K562 (cell line): ENCODE data around the gene NR2C2AP. TPM values are rescaled to one million over a fixed set of nuclear protein-coding genes. Genes with fewer than 3 reads are reported as not detected.
A peak's percentile ranks its signal among the peaks of the same experiment; 100 is the strongest.

Experiments used
- CTBP1 ChIP-seq: fragments of 450-650 bp; IDR thresholded peaks from 2 replicates; pipeline ENCODE4 v1.6.1; 2016; ENCODE audit warnings: borderline replicate concordance
- E4F1 ChIP-seq: fragments of 250-450 bp; sonication (Bioruptor Pico); IDR thresholded peaks from 2 replicates; pipeline ENCODE4 v1.5.0; 2021; ENCODE audit warnings: mild to moderate bottlenecking, borderline replicate concordance
- ELF4 ChIP-seq: fragments of 450-650 bp; formaldehyde crosslinking; IDR thresholded peaks from 2 replicates; pipeline ENCODE4 v1.4.0; 2022; ENCODE audit warnings: missing genetic modification characterization
- GATA2 ChIP-seq: sonication (generic); formaldehyde crosslinking; IDR thresholded peaks from 2 replicates; pipeline ENCODE4 v1.4.0; 2020; ENCODE audit warnings: mild to moderate bottlenecking, missing genetic modification reagents
- KHSRP ChIP-seq: fragments of 450-650 bp; IDR thresholded peaks from 2 replicates; pipeline ENCODE4 v1.6.1; 2017
- MAFG ChIP-seq: fragments of 450-650 bp; conservative IDR thresholded peaks from 2 replicates; pipeline ENCODE4 v1.6.1; 2016; ENCODE audit warnings: missing genetic modification characterization, missing compliant biosample characterization
- MCM7 ChIP-seq, 2 experiments: fragments of 450-650 bp; IDR thresholded peaks; 2 replicates each; pipeline ENCODE4 v1.6.1; 2016 to 2018
- MECOM ChIP-seq: fragments of 250-450 bp; sonication (Bioruptor Pico); IDR thresholded peaks from 2 replicates; pipeline ENCODE4 v1.8.0; 2022; ENCODE audit warnings: inconsistent platforms
- MED1 ChIP-seq: sonication (generic); formaldehyde crosslinking; IDR thresholded peaks from 2 replicates; pipeline ENCODE4 v1.8.1; 2023; ENCODE audit warnings: missing genetic modification reagents, borderline replicate concordance
- NCOA4 ChIP-seq: fragments of 450-650 bp; IDR thresholded peaks from 2 replicates; pipeline ENCODE4 v1.6.1; 2018; ENCODE audit warnings: mild to moderate bottlenecking; ENCODE audit not compliant: partially characterized antibody
- NR2C2 ChIP-seq, 2 experiments: fragments of 200-800 bp in 1 of 2; sonication (Bioruptor generic) in 1 of 2; sonication (generic) in 1 of 2; formaldehyde crosslinking in 1 of 2; IDR thresholded peaks; 2 replicates each; pipeline versions ENCODE4 v1.6.1 to v1.8.0; 2016 to 2022; ENCODE audit warnings: mild to moderate bottlenecking in 1 of 2, missing compliant biosample characterization in 1 of 2, missing genetic modification characterization in 1 of 2, missing genetic modification reagents in 1 of 2
- NRF1 ChIP-seq, 2 experiments: fragments of 450-650 bp; IDR thresholded peaks in 1 of 2; conservative IDR thresholded peaks in 1 of 2; 2 replicates each; pipeline ENCODE4 v1.6.1; 2014; ENCODE audit warnings: mild to moderate bottlenecking in 2 of 2
- PPARD ChIP-seq: fragments of 250-450 bp; sonication (Bioruptor Pico); IDR thresholded peaks from 2 replicates; pipeline ENCODE4 v1.8.0; 2022; ENCODE audit warnings: inconsistent platforms, mild to moderate bottlenecking, moderate library complexity
- SMAD3 ChIP-seq: fragments of 450-650 bp; formaldehyde crosslinking; conservative IDR thresholded peaks from 2 replicates; pipeline ENCODE4 v1.4.0; 2020; ENCODE audit warnings: mild to moderate bottlenecking
- SMARCC2 ChIP-seq: fragments of 450-650 bp; IDR thresholded peaks from 2 replicates; pipeline ENCODE4 v1.6.1; 2017; ENCODE audit warnings: antibody characterized with exemption, moderate library complexity, mild to moderate bottlenecking, low read depth
- SP2 ChIP-seq: IDR thresholded peaks from 2 replicates; pipeline ENCODE4 v1.6.1; 2011; ENCODE audit warnings: mild to moderate bottlenecking, low read depth, low read length, moderate library complexity; ENCODE audit not compliant: poor library complexity, severe bottlenecking; ENCODE audit errors: extremely low read depth
- TARDBP ChIP-seq: fragments of 450-650 bp; IDR thresholded peaks from 2 replicates; pipeline ENCODE4 v1.6.1; 2016
- TBP ChIP-seq: optimal IDR thresholded peaks from 2 replicates; pipeline ENCODE3; 2011; ENCODE audit warnings: low read depth, low read length, improper control_type of control experiment
- ZBTB12 ChIP-seq: fragments of 250-450 bp; sonication (Bioruptor Pico); IDR thresholded peaks from 2 replicates; pipeline ENCODE4 v1.4.0; 2020
- ZBTB17 ChIP-seq: fragments of 450-650 bp; formaldehyde crosslinking; IDR thresholded peaks from 2 replicates; pipeline ENCODE4 v1.4.0; 2020; ENCODE audit warnings: mild to moderate bottlenecking
- ZEB2 ChIP-seq: fragments of 450-650 bp; IDR thresholded peaks from 2 replicates; pipeline ENCODE4 v1.6.1; 2016
- ZNF347 ChIP-seq: fragments of 450-650 bp; formaldehyde crosslinking; IDR thresholded peaks from 2 replicates; pipeline ENCODE4 v1.4.0; 2020; ENCODE audit warnings: low read depth, mild to moderate bottlenecking, moderate library complexity
- polyA plus RNA-seq, 8 experiments: library from polyadenylated mRNA; depleted of rRNA in 4 of 8; stranded (reverse) in 5 of 8; unstranded in 3 of 8; fragments of >200 nt; fragmentation: Nextera tagmentation in 2 of 8; fragmentation: Illumina TruSeq in 1 of 8; extraction: Ambion mirVana in 2 of 8; extraction: Trizol in 1 of 8; gene quantifications; 2 replicates each; pipeline versions ENCODE4 v1.2.1 to v1.2.3, GENCODE V29; 2011 to 2014; ENCODE audit warnings: inconsistent platforms in 1 of 8, missing spikeins in 1 of 8
- total RNA-seq, 7 experiments: library from RNA; depleted of rRNA in 6 of 7; stranded (reverse); fragments of >200 nt in 6 of 7; fragmentation: Illumina TruSeq in 2 of 7; extraction: Trizol in 2 of 7; gene quantifications; 2 replicates each; pipeline versions ENCODE4 v1.2.1 to v1.2.3, GENCODE V29; 2011 to 2021; ENCODE audit warnings: low replicate concordance in 1 of 7
- TF ChIP-seq, protein P1 (sequence below): sonication (generic); formaldehyde crosslinking; IDR thresholded peaks from 2 replicates; pipeline ENCODE4 v1.8.0; 2022; ENCODE audit warnings: missing genetic modification reagents, mild to moderate bottlenecking, moderate library complexity, borderline replicate concordance

Gene NR2C2AP
- total and polyA plus RNA-seq, 9 of the 15 experiments (the other 6 are each of a cell fraction or from before 2014, with no cell fraction given): 23.7 to 77.4 (median 32.4) TPM

GRCh38 chr19:19192078-19192882, 10.9 kb downstream of the NR2C2AP start, which contains the start of the genes BORCS8 and RFXANK (continued):
- TF ChIP-seq SP2 (no peak), ZNF347 (CRISPR knock-in tag) (no peak), PPARD (CRISPR knock-in tag) (no peak), ZBTB12 (CRISPR knock-in tag) (no peak), MECOM (CRISPR knock-in tag) (no peak), TBP (peak; percentile 75), GATA2 (CRISPR knock-in tag) (no peak), SMAD3 (CRISPR knock-in tag) (no peak), ELF4 (CRISPR knock-in tag) (no peak), MCM7 (IDR thresholded peaks at IDR 0.05) (no peak), ZEB2 (peak; percentile 99), E4F1 (CRISPR knock-in tag) (no peak), MAFG (no peak), SMARCC2 (no peak; the same call in 1 of the 2 replicates), NRF1 (conservative IDR thresholded peaks at IDR 0.05 in 1 of 2, IDR thresholded peaks at IDR 0.05 in 1 of 2) (peak; percentile 99), MED1 (CRISPR knock-in tag) (no peak), TARDBP (peak; percentile 64; the same call in 1 of the 2 replicates), NCOA4 (no peak), CTBP1 (peak; percentile 88), KHSRP (no peak), NR2C2 (CRISPR knock-in tag; IDR thresholded peaks at IDR 0.05) (peak; percentile 84), NR2C2 (tag; IDR thresholded peaks at IDR 0.05) (peak; percentile 90), ZBTB17 (no peak)
- TF ChIP-seq, protein P1, sequence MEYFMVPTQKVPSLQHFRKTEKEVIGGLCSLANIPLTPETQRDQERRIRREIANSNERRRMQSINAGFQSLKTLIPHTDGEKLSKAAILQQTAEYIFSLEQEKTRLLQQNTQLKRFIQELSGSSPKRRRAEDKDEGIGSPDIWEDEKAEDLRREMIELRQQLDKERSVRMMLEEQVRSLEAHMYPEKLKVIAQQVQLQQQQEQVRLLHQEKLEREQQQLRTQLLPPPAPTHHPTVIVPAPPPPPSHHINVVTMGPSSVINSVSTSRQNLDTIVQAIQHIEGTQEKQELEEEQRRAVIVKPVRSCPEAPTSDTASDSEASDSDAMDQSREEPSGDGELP (CRISPR knock-in tag): no peak
